ENCODE results near the gene DUS3L.

DUS3L gene

DNA sequence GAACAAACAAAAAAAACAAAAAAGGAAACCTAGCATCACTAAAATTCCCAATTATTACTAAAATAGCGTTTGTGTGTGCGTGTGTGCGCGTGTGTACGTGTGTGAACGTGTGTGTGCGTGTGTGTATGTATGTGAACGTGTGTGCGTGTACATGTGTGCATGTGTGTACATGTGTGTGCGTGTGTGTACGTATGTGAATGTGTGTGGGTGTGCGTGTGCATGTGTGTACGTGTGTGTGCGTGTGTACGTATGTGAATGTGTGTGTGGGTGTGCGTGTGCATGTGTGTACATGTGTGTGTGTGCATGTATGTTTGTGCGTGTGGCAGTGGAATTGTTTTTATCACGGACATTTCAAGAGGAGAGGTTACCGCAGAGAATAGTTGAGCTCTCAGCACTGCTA lies 48.9 kb downstream of the DUS3L start:
- Histone ChIP-seq H3K4me1 (ENCODE audit: control insufficient read depth, insufficient read depth, low read length, poor library complexity, severe bottlenecking) (no peaks in the 10 kb centered on the region), H3K9me3 (ENCODE audit: control insufficient read depth, low read length) (no peaks in the 10 kb centered on the region), H3K36me3 (ENCODE audit: control insufficient read depth, insufficient read depth, low read length) (no peaks in the 10 kb centered on the region), H3K27me3 (replicated peaks; ENCODE audit: control insufficient read depth, insufficient read depth, low read length, poor library complexity, severe bottlenecking) (no peaks in the 10 kb centered on the region), H3K4me3 (ENCODE audit: insufficient read depth, low read depth, low read length, poor library complexity, severe bottlenecking) (no peak overlapping the region), H3K27ac (ENCODE audit: insufficient read depth, low read length, poor library complexity, severe bottlenecking) (no peak overlapping the region)
- no peak for DNase-seq

DNA sequence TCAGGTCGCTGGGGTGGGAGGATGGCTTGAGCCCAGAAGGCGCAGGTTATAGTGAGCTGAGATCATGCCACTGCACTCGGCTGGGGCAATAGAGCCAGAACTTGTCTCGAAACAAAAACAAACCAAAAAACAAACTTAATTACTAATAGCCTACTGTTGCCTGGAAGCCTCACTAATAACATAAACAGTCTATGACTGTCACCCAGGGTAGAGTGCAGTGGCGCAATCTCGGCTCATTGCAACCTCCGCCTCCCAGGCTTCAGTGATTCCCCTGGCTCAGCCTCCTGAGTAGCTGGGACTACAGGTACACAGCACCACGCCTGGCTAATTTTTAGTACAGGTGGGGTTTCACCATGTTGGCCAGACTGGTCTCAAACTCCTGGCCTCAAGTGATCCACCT lies 52.5 kb downstream of the DUS3L start:
- no peak overlapping the region for H3K27ac ChIP-seq (ENCODE audit: insufficient read depth, low read length, poor library complexity, severe bottlenecking)
- H3K9me3 ChIP-seq (ENCODE audit: control insufficient read depth, low read length), result no peaks in the 10 kb centered on the region
- H3K4me3 ChIP-seq (ENCODE audit: insufficient read depth, low read depth, low read length, poor library complexity, severe bottlenecking), result no peak overlapping the region
- no peak for DNase-seq
- no peaks in the 10 kb centered on the region for H3K4me1 ChIP-seq (ENCODE audit: control insufficient read depth, insufficient read depth, low read length, poor library complexity, severe bottlenecking)
- no peaks in the 10 kb centered on the region for H3K27me3 ChIP-seq (replicated peaks; ENCODE audit: control insufficient read depth, insufficient read depth, low read length, poor library complexity, severe bottlenecking)
- H3K36me3 ChIP-seq (ENCODE audit: control insufficient read depth, insufficient read depth, low read length), result no peaks in the 10 kb centered on the region

All from effector memory CD4-positive, alpha-beta T cell (primary cell).